ENCODE measurements around the gene ZNF678. TPM values are rescaled to one million over a fixed set of nuclear protein-coding genes. Genes with fewer than 3 reads are reported as not detected.

The ZNF678 gene
- total and polyA plus RNA-seq, 2 of the 4 experiments (the other 2 are of a cell fraction) = 1.3 to 4.8 TPM

GRCh38 chr1:227718932-227719331, 155.6 kb downstream of the ZNF678 start:
- Histone ChIP-seq H2BK120ac (ENCODE audit: low read depth, low read length) (no peak overlapping the region), H4K5ac (ENCODE audit: low read depth, low read length) (no peak overlapping the region), H2AK5ac (ENCODE audit: low read depth, low read length) (no peak overlapping the region), H3K14ac (replicated peaks; ENCODE audit: low read depth, low read length) (no peak overlapping the region), H3K4me1 (ENCODE audit: control insufficient read depth, insufficient read depth, low read length) (no peaks in the 10 kb centered on the region; the same call in 1 of the 2 replicates), H3K18ac (ENCODE audit: low read depth, low read length) (no peak overlapping the region), H2BK5ac (ENCODE audit: low read depth, low read length, poor library complexity, severe bottlenecking) (no peak overlapping the region), H3K23ac (ENCODE audit: low read depth, low read length) (no peak overlapping the region), H3K4me3 (ENCODE audit: insufficient read depth, low read depth, low read length) (no peak overlapping the region), H3K36me3 (ENCODE audit: control insufficient read depth, insufficient read depth, low read length) (no peaks in the 10 kb centered on the region), H2AK9ac (replicated peaks; ENCODE audit: low read depth, low read length, poor library complexity) (no peak overlapping the region), H3K9ac (ENCODE audit: low read depth, low read length) (no peak overlapping the region), H2BK15ac (ENCODE audit: low read depth, low read length) (no peak overlapping the region), H3K4ac (ENCODE audit: low read depth, low read length) (no peak overlapping the region), H4K20me1 (ENCODE audit: insufficient read depth, low read length) (no peaks in the 10 kb centered on the region), H2BK20ac (ENCODE audit: low read depth, low read length) (no peak overlapping the region), H3K27me3 (ENCODE audit: control insufficient read depth, insufficient read depth, low read length) (no peaks in the 10 kb centered on the region), H3K9me1 (ENCODE audit: insufficient read depth, low read length) (no peaks in the 10 kb centered on the region), H3K4me2 (ENCODE audit: low read depth, low read length) (no peak overlapping the region), H4K91ac (ENCODE audit: insufficient read depth, low read depth, low read length) (no peak overlapping the region), H3K27ac (ENCODE audit: insufficient read depth, low read length) (no peak overlapping the region), H3K9me3 (ENCODE audit: control insufficient read depth, insufficient read depth, low read length) (peaks cover 18% of the 10 kb centered on the region), H4K8ac (ENCODE audit: low read depth in 2 of 2, low read length in 2 of 2) (no peak overlapping the region), H3K56ac (ENCODE audit: extremely low read depth, insufficient read depth, low read length) (no peak overlapping the region), H2AFZ (replicated peaks; ENCODE audit: low read length, poor library complexity) (no peak overlapping the region), H3K79me1 (ENCODE audit: low read depth in 1 of 2, low read length in 2 of 2) (no peaks in the 10 kb centered on the region)
- DNase-seq (no peak), ATAC-seq (ENCODE audit: low read depth) (no peak)
- POLR2A ChIA-PET (ENCODE audit: unreplicated experiment) = no interaction called here
- no TSS peak for BruUV-seq (replicated peaks)
- dilution Hi-C loops (cut with HindIII; ENCODE audit: low sequenced_read_pairs, unreplicated experiment) (no loop called here), in situ Hi-C loops (cut with MboI; ENCODE audit: low sequenced_read_pairs) (no loop called here), intact Hi-C loops (cut with micrococcal nuclease) (no loop called here)
- WGBS, 2 experiments (ENCODE audit: extremely low coverage in 2 of 2, insufficient read length in 1 of 2) = no CpG with 5 or more reads among the region's 2 CpGs
- CTCF ChIA-PET = no interaction called here
- TF ChIP-seq RAD21 (IDR thresholded peaks at IDR 0.05; ENCODE audit: low read length) (no peak), CHD1 (IDR thresholded peaks at IDR 0.05; ENCODE audit: low read depth, low read length) (no peak), RFX5 (IDR thresholded peaks at IDR 0.05; ENCODE audit: low read depth, low read length) (no peak), MAFK (IDR thresholded peaks at IDR 0.05; ENCODE audit: low read depth, low read length) (no peak), CTCF (conservative IDR thresholded peaks at IDR 0.05; ENCODE audit: low read depth, low read length) (no peak)
